Ishikawa (cell line): Measurements from ENCODE around the gene ZBTB40.

Source experiments
- CEBPB ChIP-seq: IDR thresholded peaks from 2 replicates; pipeline ENCODE4 v1.6.1; 2012
- EGR1 ChIP-seq: IDR thresholded peaks from 2 replicates; pipeline ENCODE4 v1.6.1; 2012
- EP300 ChIP-seq: IDR thresholded peaks from 2 replicates; pipeline ENCODE4 v1.6.1; 2012; ENCODE audit warnings: borderline replicate concordance
- FOXM1 ChIP-seq: IDR thresholded peaks from 2 replicates; pipeline ENCODE4 v1.6.1; 2012; ENCODE audit warnings: low read depth, borderline replicate concordance
- NFIC ChIP-seq: IDR thresholded peaks from 2 replicates; pipeline ENCODE4 v1.6.1; 2012
- REST ChIP-seq: IDR thresholded peaks from 2 replicates; pipeline ENCODE4 v1.6.1; 2012; ENCODE audit warnings: low read depth, mild to moderate bottlenecking
- YY1 ChIP-seq: IDR thresholded peaks from 2 replicates; pipeline ENCODE4 v1.6.1; 2012; ENCODE audit warnings: low read depth
- ZBTB7A ChIP-seq: IDR thresholded peaks from 2 replicates; pipeline ENCODE4 v1.6.1; 2012; ENCODE audit warnings: low read depth

GRCh38 chr1:22449636-22450035 lies 2.0 kb upstream of the ZBTB40 start:
- TF ChIP-seq EGR1, result no peak
- no peak for TF ChIP-seq EP300
- TF ChIP-seq NFIC, result no peak
- no peak for TF ChIP-seq YY1
- TF ChIP-seq ZBTB7A, result no peak
- TF ChIP-seq CEBPB, result no peak
- TF ChIP-seq FOXM1, result no peak
- no peak for TF ChIP-seq REST
